Measurements from ENCODE around the gene SNTA1.
"Not testable (repeated sequence)": the region's sequence is repeated elsewhere in the genome, so short reads cannot be mapped to it uniquely, and the experiment has no call there.

SNTA1 gene

GRCh38 chr20:33389326-33389725 lies 54.2 kb downstream of the SNTA1 start:
- not testable (repeated sequence) for DNase-seq

- no peak for DNase-seq
Observed at GRCh38 chr20:33388268-33388667, 55.3 kb downstream of the SNTA1 start.

- DNase-seq = no peak
Observed at GRCh38 chr20:33387177-33387576, 56.4 kb downstream of the SNTA1 start.

GRCh38 chr20:33386673-33387072 lies 56.9 kb downstream of the SNTA1 start:
- no peak for DNase-seq

- DNase-seq = no peak
Observed at GRCh38 chr20:33377366-33377765, 66.2 kb downstream of the SNTA1 start.

GRCh38 chr20:33373735-33374605 lies 69.6 kb downstream of the SNTA1 start:
- peak; percentile 22 for DNase-seq

GRCh38 chr20:33372993-33373441 lies 70.5 kb downstream of the SNTA1 start:
- DNase-seq = no peak

GRCh38 chr20:33370291-33370690 lies 73.3 kb downstream of the SNTA1 start:
- no peak for DNase-seq

- no peak for DNase-seq
Observed at GRCh38 chr20:33362898-33363297, 80.7 kb downstream of the SNTA1 start.

- no peak for DNase-seq
Observed at GRCh38 chr20:33359399-33360261, 83.9 kb downstream of the SNTA1 start.

Data from fibroblast of skin of right biceps (primary cell).